Dedifferentiated amniotic fluid mesenchymal stem cell (primary cell): Measurements from ENCODE around the gene SAMM50.

Source experiments
- DNase-seq: peaks from one replicate; pipeline ENCODE4 v3.0.0-alpha.2; 2016; ENCODE audit errors: extremely low spot score

SAMM50 gene

DNA sequence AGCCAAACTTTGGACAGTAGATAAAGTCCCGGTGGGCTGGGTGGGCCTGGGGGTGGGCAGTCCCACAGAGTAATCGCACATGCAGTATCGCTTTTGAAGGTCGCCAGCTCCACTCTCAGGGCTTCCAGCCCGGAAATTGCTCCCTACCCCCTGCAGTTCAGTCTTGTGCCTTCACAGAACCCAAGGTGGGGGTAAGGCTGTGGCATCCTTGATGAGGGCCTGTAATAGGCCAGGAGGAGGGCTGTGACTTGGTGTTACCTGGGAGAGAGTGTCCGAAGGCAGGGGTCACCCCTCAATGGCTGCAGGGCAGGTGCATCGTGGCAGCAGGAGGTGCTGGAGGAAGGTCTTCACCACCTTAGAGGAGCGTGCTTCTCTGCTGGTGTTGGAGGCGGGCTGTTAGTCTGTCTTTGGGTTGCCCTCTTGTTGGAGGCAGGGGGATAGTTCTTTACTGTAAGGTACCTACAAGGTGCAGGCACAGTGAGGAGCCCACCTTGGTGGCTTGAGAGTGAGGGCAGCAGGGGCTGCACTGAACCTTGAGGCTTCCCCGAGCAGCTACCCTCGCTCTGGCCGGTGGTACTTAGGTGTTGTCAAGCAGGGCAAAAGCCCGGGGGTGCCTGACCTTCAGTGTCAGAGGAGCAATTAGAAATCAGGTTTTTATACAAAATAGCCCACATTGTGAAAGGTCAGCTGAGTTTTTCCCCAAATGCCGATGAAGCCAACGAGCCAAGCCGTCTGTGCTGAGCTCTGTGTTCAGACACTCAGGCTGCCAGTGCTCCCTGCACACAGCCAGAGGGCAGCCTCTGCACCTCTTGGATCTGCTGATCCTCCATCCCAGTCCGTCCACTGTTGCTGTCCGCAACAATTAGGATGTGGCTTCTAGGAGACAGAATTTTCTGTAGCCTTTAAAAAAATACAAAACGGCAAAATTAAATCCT is 21.9 kb downstream of the SAMM50 start:
- DNase-seq: no peak

DNA sequence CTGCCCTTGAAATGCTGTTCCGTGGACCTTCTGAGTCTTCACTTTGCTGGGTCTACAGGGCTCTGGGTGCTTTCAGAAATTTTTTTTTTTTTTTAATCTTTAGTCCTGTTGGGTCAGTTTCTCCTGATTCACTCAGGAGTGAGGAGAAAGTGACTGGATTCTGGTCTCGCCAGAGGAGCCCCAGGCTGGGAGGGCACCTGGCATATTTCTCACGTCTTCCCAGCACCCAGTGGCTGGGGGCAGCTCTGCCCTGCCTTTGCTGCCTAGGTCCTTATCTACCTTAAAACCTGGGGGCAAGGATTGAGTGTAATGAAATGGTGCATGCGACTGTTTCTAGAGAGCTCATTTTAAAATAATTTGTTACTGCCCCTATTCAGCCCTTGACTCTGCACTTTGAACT is 23.3 kb downstream of the SAMM50 start:
- no peak for DNase-seq

DNA sequence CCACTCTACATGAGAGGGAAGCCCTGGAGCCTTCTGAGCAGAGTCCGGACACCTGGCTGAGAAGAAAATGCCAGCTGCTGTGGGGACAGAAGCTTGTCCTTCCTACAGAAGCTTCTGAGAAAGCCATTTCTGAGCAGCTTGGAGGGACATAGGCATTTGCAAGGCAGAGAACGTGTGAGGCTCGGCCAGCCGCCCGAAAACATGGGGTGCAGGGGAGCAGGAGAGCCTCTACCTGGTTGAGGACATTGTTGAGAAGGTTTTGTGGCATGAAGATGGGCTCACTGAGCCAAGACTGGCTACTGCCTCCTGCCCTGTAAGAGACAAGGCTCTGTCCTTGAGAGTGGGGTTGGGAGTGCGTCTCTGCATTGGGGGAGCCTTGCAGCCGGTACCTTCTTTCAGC is 25.3 kb downstream of the SAMM50 start:
- DNase-seq: no peak

DNA sequence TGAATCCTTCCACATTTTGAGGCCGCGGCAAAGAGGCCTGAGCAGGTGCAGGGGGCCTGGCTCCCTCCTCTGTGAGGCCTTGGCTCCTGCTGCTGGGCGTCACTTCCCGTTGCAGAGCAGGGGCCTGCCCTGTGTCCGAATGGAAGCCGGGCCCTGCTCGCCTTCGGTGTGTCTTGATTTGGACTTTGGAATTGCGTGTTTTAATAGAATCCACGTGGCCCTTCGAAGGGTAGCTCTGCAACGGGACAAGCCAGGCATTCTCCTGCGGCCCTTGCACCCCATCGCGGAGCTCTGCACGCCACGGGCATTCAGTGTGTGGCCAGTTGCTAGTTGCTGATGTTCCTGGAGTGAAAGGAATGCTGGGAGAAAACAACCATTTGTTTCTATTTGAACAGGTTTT is 25.8 kb downstream of the SAMM50 start:
- no peak for DNase-seq

DNA sequence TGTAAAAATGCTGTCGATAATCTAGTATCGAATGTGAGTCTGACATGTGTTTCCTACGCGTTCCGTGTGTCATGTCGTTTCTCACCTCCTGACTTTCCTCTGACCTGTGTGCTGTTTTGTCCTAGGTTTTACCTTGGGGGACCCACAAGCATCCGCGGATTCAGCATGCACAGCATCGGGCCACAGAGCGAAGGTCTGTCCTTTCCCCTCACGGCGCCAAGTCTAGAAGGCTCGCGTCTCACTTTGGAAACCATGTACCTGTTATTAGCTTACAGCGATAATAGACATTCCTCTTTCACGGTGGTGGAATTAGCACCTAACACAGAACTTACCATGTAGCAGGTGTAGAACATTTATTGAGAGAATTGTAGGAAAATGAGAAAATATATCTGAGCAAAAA is 28.6 kb downstream of the SAMM50 start:
- DNase-seq: no peak

DNA sequence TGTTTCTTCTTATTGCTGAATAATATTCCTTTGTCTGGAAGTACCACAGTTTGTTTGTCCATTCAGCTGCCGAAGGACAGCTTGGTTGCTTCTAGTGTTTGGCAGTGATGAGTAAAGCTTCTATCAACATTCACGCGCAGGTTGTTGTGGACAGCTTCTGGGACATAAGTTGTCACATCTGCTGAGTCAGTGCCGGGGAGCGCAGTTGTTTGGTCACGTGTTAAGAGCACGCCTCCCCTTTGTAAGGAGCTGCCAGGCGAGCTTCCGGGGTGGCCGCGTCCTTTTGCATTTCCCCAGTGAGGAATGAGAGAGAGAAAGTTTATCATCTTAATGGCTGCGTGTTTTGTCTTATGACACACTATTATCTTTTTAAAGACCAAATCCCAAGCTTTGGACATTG is 30.3 kb downstream of the SAMM50 start:
- DNase-seq: no peak

DNA sequence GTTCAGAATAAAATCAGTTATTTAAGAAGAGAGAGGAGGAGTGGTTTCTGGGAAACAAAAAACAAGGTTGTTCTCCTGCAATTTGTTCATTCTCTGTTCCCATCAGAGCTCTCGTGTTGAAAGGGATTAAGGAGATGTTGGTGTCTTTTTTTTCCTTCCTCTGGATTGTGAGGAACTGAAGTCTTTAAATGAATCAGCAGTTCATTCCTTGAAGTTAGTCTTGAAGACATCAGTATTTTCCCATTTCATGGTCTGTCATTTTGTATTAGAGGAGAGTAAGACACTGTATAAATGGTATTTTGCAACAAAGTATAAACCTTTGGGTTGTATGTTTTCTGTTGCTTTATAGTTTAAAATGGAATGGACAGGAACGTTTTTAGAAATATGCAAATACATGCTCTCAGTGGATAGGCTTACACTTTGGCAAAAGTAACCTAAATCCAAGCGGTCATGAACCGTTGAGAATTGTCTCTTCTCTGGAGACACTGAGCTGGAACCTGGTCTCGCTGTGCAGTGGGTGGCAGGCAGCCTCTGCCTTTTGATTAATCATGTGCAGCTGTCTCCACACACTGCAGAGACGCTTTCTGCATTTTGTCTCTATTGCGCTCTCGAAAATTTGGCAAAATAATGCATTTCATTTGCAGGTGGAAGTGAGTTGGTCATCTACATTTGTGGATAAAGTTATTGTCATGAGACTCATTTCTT is 33.0 kb downstream of the SAMM50 start:
- peak; percentile 67 for DNase-seq

DNA sequence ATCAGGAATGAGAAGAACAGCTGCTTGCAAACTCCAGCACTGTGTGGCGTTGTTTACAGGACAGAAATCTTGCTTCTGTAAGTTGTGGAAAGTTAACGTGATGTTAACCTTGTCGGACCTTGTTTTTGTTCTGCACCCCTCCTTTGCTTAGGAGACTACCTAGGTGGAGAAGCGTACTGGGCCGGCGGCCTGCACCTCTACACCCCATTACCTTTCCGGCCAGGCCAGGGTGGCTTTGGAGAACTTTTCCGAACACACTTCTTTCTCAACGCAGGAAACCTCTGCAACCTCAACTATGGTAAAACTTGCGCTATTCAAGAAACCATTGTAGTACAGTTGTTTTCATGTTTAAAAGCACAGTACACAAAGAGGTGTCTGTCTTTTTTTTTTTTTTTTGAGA is 33.7 kb downstream of the SAMM50 start:
- no peak for DNase-seq

DNA sequence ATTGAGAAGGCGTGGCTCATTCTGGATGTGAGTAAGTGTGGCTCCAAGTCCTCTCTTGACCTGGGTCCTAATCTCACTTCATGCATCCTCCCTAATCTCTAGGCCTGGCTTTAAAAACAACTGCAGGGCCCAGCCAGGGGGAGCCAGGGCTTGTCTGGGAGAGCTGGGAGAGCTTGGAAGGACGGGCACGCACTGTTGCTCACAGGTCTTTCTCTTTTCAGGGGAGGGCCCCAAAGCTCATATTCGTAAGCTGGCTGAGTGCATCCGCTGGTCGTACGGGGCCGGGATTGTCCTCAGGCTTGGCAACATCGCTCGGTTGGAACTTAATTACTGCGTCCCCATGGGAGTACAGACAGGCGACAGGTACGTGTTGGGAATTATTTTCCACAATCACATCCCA is 34.8 kb downstream of the SAMM50 start:
- no peak for DNase-seq

DNA sequence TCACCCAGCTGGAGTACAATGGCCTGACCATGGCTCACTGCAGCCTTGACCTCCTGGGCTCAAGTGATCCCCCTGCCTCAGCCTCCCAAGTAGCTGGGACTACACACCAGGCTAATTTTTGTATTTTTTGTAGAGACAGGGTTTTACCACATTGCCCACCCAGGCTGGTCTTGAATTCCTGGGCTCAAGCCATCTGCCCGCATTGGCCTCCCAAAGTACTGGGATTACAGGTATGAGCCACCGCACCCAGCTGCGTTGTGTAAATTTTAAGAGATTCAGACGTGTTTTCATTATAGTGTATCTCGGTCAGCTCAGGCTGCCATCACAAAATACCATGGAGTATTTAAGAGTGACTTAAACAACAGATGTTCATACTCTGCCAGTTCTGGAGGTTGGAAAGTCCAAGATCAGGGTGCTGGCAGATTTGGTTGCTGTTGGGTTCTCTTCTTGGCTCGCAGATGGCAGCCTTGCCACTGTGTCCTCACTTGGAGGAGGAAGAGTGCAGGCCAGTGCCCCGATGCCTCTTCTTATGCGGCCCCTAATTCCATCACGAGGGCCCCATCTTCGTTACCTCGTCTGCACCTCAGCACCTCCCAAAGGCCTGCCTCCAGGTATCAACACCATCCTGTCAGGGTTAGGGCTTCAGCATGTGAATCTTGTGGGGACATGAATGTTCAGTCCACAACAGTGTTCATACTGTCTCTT is 36.2 kb downstream of the SAMM50 start:
- no peak for DNase-seq

DNA sequence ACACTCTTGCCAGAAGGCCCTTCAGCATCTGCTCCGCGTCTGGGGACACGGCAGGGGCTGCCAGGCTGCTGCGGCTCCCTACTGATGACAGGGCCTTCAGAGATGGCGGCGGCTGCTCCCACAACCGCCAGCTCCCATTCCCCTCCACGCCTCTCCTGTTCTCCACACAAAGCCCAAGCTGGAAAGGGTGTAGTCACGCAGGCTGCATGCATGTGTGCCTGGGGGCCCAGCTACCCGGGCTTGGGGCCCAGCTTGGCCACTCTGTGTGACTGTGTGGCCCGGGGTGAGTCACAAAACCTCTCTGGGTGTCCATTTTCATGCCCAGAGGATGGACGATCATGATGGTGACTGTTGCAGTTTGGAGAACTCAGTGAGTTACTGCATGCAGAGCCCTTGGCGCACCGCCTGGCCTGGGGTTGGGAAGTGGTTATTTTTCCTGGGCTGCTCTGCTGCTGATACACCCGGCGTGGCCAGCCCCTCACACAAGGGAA is 37.1 kb downstream of the SAMM50 start:
- DNase-seq: no peak

DNA sequence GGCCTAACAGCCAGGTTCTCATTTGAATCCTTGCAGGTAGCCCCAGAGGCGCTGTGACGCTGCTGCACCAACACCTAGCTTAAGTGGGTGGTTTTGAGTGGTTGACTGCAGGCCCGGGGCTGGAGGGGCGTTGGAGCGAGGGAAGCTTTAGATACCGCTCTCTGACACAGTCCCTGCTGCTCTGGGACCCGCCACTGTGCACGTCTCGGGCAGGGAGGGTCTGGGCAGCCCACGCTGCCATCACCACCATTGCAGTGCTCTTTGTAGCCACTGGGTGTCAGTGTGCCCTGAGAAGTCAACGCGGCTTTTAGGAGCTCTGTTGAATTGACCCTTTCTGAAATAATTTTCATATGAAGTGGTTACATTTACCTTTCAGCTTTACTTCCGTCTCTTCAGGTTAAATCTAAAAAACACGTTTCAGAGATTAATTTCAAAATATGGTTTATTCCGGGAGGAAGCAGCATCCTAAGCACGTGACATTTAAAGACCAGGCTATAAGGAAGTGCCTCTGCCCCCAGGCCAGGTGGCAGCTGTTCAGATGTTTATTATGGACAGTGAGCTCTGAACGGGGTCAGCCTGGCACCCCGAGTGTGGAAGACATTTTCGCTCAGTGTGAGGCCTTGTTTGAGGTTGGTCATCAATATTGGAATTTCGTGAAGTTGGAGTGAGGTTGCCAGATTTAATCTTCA is 38.0 kb downstream of the SAMM50 start:
- DNase-seq: peak; percentile 49

DNA sequence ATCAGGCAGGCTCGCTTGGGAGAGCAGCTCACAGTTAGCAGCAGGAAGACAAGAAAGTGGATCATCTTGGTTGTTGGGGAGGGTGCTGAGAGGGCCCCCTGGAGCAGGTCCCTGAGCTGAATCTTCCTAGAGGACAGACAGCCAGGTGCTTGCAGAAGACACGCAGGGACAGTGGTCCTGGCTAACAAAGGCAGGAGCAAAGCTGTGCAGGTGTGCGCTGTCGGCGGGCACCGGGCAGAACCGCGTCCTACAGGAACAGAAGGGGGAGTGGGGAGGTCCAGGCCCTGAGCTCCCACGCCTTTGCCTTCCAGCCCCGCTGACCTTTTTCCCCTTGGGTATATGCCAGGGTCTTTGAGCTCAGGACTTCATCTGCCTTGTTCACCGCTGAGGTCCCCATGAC is 38.8 kb downstream of the SAMM50 start:
- DNase-seq: no peak

DNA sequence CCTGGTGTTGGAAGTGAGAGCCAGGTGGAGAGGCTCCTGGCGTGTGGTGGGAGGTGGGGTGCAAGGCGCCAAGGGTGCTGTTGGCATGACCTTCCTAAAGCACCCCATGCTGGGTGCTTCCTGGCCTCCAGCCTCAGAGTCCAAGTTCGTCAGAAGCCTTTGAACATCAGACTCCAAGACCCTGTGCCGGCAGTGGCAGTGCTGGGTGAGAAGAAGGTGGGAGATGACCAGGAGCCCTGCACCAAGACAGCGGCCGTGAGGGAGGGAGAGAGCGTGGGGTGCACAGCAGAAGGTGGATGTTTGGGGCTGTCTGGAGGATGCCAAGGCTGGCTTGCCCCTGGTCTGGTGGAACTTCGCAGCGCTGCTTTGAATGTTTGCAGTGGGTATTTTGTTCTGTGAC is 39.2 kb downstream of the SAMM50 start:
- DNase-seq: no peak

DNA sequence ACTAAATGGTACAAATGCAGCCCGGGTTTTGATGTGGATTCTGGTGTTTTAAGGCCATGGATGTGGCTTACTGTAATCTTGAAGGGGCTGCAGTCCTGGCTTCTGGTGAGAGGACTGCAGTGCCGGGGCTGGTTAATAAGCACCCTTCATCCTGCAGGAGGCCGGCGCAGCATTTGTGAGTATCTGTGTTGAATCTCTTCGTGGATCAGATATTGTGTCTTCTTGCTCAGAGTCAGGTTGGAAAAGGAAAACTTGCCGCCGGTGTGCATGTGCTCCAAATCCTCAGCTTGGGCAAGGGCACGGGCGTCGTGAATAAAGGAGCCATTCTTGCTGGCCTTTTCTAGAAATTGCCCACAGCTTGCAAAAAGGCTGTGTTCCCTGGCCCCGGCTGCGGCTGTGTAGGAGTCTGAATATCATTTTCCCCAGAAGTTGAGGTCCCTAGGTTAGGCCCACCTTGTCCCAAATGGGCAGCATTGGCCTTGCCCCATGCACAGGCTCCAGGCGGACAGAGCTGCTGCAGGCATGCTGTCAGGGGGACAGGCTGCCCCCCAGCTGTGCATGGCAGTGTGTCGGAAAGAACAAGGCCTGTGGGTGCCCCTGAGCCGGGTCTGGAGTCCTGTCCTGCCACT is 39.9 kb downstream of the SAMM50 start:
- no peak for DNase-seq

DNA sequence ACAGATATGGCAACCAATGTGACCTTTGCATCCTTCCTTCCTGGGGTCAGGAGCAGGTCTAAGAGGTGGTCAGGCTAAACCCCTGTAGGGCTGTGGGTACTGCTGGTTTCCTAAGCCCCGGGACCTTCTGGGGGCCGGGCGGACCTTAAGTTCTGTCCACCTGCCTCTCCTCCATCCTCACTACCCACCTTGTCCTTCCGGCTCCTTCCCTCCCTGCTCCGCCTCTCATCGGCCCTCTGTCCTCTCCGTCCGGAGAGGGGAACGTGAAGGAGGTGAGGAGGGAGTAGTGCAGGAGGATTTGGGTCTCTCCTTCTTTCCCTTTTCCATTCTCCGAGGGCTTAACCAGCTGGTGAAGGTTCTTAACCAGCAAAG is 40.5 kb downstream of the SAMM50 start:
- no peak for DNase-seq

DNA sequence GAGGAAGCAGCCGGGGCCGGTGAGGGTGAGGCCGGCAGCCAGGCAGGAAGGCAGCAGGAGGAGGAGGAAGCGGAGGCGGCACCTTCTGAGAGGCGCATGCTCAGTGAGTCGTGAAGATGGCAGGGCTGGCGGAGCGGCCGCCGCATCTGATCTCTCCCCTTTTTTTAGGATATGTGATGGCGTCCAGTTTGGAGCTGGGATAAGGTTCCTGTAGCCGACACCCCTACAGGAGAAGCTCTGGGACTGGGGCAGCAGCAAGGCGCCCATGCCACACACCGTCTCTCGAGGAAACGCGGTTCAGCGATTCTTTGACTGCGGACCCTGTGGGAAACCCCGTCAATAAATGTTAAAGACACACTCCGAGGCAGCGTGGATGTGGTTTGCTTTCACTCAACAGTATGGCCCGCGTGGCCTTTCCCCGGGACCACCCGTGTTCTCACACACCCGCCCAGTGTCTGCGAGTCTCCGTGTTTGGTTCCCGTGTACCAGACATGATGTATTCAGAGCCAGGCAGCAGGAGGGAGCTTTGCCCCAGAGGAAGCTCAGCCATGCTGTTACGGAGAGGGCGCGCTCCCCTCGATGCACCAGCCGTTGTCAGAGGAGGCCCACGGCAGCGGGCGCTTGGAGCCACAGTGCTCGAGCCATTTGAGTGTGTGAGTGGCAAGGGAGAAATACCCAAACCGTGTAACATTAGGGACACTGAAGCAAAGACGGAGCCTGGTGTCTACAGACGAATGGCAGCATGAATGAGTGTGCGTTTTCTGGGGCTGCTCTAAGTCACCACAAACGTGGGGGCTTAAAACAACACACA is 41.1 kb downstream of the SAMM50 start:
- no peak for DNase-seq

DNA sequence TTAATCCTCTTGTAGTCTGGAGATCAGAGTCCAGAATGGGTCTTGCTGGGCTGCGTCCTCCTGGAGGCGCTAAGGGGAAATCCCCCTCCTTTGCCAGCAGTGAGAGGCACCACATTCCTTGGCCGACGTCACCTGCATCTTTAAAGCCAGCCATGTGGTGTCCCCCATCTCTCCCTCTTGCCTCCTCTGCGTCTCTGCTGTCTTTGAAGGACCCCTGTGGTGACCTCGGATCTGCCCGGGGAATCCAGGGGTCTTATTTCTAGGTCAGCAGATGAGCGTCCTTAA is 41.7 kb downstream of the SAMM50 start:
- DNase-seq: no peak

DNA sequence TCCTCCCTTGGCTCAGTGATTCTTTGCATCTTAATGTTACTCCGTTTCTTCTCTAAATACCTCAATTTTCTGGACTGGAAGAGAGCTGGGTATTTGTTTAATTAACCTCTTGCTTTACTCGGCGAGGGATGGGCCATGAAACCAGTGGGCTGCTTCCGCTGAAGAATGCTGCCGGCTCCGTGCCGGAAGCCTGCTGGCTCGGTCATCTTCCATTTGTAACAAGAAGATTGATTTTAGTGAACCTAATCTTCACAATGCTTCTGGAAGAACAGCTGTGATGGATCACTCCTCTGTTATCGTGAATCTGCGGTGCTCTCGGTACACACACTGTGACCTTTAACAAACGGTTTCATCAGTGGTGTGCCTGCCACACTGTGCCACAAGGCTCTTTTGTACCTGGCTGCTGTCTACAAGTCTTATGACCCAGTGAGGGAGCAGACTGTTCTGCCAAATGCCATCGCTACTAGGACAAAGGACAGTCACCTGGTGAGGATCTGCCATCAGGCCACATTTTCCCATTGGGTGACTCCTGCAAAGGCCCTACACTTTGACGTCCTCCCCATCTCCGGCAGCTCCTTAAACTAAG is 43.5 kb downstream of the SAMM50 start:
- DNase-seq: no peak

DNA sequence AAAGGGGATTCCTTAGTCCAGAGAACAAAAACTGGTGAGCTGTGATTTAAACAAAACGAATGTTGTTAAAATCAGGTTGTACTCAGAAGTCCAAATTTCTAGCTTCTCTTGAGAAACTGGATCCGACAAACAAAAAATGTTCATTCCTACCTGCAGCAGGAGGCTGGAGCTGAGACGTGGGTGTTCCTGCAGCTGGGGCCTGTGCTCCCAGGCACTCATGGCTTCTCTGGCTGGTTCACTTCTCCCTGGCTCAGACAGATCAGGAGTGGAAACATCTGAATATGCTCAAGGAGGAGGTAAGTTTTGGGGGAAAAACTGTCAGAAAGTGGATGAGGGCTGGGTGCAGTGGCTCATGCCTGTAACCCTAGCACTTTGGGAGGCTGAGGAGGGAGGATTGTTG is 44.1 kb downstream of the SAMM50 start:
- no peak for DNase-seq
